GM21528 (cell line): ENCODE results near the gene FBXL13.
"Not testable (repeated sequence)": the region's sequence is repeated elsewhere in the genome, so short reads cannot be mapped to it uniquely, and the experiment has no call there.

ENCODE experiments used
- ATAC-seq: cut with Tn5 transposase; IDR thresholded peaks from one replicate; pipeline ENCODE4 v1.9.1; 2021; ENCODE audit warnings: mild to moderate bottlenecking, moderate library complexity; ENCODE audit not compliant: unreplicated experiment, low FRiP score

Gene FBXL13

DNA sequence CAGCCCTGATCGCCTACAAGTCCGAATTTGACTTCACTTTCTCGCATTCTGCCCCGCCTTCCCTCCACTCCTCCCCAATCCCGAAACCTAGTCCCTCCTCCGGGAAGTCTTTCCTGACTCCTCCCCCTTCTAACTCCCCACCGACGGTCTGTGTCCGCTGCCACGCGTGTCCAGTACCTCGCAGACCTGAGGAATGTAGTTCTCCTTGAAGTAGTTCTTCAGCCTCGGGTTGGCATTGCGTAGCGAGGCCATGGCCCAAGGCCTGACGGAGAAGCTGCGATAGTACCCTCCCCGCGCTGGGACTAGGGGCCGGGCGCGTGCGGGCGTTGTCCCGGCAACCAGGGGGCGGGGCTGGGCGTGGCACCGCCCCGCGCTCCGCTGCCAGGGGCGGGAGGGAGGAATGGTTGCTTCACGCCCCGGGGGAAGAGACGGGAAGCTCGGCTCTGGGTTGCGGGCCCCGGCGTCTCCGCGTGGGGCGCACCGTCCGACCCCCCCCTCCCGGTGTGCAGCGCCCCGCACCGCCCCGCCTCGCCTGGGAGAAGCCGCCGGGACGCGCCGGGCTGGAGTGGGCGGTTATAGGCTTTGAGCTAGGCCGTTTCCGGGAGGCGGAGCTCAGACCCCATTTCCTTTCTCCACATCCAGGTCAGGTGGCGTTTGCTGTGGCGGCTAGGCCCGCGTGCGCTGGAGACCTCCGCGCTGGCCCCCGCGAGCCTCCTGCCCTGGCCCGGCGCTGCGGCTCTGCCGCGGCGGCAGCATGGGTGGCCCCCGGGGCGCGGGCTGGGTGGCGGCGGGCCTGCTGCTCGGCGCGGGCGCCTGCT lies at the start of gene FBXL13, which contains the start of gene ARMC10:
Gene FBXL13, minus strand, starts transcription at position 278 of the 818 bp plus-strand sequence.
Gene ARMC10, plus strand, starts transcription at position 622 of the 818 bp plus-strand sequence. Its CDS starts 133 bp downstream, at position 755.
- ATAC-seq, result peak; percentile 89

DNA sequence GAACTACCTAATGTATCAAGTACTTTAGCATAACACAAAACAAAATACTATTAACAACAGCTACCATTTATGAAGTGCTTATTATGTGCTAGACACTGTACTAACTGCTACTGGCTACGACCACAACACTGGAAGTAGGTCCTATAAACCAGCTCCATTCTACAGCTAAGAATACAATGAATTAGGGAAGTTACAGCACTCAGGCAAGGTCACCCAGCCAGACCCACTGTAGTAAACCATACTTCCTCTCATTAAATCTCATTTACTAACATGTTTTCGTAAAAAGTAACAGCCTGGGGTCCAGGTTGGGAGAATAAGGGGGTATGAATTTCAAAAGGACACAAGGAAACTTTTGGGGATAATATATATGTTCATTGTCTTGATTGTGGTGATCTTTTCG lies 48.9 kb upstream of the FBXL13 start:
- no peak for ATAC-seq

- no peak for ATAC-seq
Observed at GRCh38 chr7:103121641-103122040, 47.0 kb upstream of the FBXL13 start.

DNA sequence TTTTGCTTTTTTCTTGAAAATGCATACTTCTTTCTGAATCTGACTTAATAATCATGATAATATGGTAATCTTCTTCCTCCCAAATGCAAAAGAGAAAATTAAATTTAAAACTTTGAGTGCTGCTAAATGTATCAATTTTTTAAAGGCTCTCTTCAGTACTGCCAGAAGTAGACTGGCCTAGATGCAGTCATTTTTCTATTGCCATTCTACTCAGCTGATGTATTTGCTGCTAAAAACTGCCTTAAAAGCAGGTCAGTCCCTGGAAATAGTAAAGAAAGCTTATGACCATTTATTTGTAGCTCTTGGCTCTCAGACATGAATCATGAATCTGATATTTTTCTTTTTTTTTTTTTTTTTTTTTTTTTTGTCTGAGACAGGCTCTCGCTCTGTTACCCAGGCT lies 45.8 kb upstream of the FBXL13 start:
- ATAC-seq, result no peak

GRCh38 chr7:103119791-103120291 lies 45.2 kb upstream of the FBXL13 start:
- no peak for ATAC-seq

DNA sequence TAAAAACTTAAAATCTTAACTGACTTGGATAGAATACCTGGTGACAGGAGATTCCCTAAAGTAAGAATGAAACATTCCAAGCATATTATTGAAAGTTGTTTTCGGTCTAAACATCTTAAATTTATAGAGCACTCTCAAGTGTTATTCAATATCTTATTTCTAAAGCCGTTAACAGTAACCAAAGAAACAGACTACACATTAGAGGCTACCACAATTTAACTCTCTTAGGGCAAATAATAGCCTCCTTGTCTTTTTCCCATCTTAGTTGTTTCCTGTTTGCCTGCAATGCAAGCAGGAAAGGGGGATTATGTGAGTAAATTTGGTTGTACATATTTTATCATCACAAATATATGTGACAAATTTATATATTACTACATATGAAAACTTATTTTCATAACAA lies 42.9 kb upstream of the FBXL13 start:
- ATAC-seq, result no peak

DNA sequence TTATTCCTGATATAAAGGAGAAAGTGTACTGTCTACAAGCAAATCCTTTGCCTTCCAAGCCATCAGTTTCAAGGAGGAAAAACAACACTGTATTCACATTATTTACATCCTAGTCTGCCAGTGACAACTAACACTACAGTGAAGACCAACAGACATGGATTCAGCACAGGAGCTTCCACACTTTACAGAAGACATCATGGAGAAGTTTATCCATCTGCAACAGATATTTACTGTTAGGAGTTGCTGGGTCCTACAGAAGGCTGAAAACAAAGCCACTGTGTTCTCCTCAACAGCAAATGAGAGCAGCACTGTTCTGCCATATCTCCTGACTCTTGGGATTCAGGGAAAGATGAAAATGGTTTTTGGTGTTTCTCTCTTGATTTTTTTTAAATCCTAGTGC lies 42.4 kb upstream of the FBXL13 start:
- no peak for ATAC-seq

DNA sequence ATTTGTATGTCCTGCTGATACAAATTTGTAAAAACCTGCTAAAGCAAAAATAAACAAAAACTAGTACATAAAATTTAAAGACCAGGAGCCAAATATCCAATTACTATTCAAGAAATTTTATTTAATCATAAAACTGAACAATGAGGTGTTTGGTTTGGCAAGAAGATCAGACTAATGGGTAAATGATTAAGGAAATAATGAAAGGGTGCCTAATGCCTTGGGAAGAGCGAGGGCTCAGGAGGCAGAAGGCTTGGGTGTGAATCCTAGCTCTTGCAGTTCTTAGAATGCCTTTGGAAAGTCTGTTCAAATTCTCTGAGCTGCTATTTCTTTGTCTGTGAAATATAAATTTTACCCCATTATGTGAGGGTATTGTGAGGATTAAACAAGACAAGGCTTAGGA lies 41.9 kb upstream of the FBXL13 start:
- ATAC-seq, result no peak

GRCh38 chr7:103115771-103116170 lies 41.2 kb upstream of the FBXL13 start:
- no peak for ATAC-seq

DNA sequence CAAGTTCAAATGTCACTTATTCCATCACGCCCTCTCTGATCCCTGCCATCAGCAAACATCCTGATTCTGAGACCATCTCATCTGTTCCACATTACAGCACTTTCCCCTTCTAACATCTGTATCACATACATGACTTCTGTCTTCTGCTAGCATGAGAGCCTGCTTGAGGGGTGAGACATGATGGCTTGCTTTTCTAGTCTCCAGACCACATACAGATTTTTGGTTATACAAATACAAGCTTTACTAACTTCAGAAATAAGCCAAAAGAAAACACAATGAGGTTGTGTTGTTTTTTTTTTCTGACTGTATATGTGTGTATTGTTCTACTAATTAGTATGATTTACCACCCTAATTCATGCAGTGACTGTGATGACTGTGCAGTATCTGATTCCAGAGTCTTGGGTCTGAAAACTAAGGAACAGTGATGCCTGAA lies 40.0 kb upstream of the FBXL13 start:
- ATAC-seq, result no peak

DNA sequence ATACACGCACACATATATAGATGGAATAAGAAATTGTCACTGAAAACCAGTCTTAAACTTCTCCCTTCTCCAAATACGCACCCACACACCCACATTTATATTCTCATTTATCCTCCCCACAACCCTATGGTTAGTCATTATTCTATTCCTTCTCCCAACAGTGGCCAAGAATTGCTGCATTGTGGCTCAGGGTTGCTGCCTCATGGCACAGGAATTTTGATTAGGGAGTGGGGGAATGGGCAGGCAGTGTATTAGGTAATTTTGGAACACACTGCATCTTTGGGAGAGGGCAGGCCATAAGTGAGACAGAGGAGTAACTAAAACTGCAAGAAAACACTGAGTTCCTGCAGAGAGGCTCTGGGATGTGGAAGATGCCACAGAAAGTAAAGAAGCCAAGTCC lies 38.6 kb upstream of the FBXL13 start:
- ATAC-seq, result no peak

DNA sequence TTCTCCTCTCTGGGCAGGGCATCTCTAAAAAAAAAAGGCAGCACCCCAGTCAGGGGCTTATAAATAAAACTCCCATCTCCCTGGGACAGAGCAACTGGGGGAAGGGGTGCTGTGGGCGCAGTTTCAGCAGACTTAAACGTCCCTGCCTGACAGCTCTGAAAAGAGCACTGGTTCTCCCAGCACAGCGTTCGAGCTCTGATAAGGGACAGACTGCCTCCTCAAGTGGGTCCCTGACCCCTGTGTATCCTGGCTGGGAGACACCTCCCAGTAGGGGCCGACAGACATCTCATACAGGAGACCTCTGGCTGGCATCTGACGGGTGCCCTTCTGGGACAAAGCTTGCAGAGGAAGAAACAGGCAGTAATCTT lies 32.1 kb upstream of the FBXL13 start:
- not testable (repeated sequence) for ATAC-seq

DNA sequence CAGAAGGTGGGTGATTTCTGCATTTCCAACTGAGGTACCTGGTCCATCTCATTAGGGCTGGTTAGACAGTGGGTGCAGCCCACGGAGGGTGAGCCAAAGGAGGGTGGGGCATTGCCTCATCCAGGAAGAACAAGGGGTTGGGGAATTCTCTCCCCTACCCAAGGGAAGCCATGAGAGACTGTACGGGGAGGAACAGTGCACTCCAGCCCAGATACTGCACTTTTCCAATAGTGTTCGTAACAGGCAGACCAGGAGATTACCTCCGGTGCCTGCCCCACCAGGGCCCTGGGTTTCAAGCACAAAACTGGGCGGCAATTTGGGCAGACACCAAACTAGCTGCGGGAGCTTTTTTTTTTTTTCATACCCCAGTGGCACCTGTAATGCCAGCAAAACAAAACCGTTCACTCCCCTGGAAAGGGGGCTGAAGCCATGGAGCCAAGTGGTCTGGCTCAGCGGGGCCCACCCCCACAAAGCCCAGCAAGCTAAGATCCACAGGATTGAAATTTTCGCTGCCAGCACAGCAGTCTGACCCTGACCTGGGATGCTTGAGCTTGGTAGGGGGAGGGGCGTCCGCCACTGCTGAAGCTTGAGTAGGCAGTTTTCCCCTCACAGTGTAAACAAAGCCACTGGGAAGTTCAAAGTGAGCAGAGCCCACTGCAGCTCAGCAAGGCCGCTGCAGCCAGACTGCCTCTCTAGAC lies 31.6 kb upstream of the FBXL13 start:
- ATAC-seq, result no peak

GRCh38 chr7:103101543-103101942 lies 26.9 kb upstream of the FBXL13 start:
- no peak for ATAC-seq

DNA sequence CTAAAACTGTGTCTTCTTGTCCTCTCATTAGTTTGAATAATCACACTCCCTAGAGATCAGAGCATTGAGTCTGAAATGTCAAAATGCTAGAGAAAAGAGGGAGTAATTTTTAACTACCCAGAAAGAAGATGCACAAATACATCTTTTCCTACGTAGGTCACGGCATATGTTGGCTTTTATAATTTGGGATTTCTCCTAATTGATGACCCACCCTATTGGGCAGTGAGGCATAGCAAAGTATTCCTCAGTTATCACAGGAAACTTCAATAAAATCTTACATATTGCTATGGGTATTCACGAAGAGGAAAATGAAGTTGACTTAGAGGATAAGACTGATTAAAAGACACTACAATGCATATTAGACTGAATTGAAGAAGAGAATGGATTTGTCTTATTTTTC lies 25.8 kb upstream of the FBXL13 start:
- no peak for ATAC-seq

- no peak for ATAC-seq
Observed at GRCh38 chr7:103097041-103097440, 22.4 kb upstream of the FBXL13 start.

DNA sequence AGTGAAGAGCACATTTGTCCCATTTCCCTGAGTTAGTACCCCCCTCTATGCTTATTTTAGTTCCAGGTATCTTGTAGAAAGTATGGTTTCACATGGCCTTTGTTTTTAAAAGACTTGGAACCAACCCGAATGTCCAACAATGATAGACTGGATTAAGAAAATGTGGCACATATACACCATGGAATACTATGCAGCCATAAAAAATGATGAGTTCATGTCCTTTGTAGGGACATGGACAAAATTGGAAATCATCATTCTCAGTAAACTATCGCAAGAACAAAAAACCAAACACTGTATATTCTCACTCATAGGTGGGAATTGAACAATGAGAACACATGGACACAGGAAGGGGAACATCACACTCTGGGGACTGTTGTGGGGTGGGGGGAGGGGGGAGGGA lies 21.0 kb upstream of the FBXL13 start:
- ATAC-seq, result not testable (repeated sequence)

GRCh38 chr7:103094102-103094501 lies 19.5 kb upstream of the FBXL13 start:
- no peak for ATAC-seq

DNA sequence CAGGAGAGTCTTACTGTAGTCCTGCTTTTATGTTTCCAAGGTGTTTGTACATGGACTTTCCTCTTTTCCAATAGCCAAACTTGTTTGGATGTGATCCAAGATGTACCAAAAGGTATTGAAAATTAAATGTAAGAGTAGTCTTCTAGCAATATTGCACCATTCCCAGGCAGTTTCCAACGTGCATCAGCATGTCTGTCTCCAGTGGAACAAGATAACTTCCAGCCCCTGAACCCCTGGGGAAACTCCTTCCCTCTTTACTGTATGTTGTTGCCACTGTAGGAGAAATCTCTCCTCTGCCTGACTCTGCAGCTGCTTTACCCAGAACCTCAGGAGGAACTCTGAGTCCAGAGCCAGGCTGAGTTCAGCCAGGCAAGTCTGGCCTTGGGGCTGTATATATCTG lies 18.8 kb upstream of the FBXL13 start:
- ATAC-seq, result no peak

GRCh38 chr7:103092321-103092720 lies 17.7 kb upstream of the FBXL13 start:
- not testable (repeated sequence) for ATAC-seq

DNA sequence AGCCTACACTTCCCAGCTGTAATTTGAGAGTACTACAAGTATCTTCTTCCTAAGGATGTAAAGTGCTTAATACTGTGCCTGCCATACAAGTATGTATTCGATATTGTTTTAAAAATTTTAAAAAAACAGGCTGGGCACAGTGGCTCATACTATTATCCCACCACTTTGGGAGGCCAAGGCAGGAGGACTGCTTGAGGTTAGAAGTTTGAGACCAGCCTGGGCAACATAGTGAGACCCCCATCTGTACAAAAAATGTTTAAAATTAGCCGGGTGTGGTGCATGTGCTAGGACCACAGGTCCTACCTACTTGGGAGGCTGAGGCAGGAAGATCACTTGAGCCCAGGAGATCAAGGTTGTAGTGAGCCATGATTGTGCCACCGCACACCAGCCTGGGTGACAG lies 8.6 kb upstream of the FBXL13 start:
- ATAC-seq, result no peak

DNA sequence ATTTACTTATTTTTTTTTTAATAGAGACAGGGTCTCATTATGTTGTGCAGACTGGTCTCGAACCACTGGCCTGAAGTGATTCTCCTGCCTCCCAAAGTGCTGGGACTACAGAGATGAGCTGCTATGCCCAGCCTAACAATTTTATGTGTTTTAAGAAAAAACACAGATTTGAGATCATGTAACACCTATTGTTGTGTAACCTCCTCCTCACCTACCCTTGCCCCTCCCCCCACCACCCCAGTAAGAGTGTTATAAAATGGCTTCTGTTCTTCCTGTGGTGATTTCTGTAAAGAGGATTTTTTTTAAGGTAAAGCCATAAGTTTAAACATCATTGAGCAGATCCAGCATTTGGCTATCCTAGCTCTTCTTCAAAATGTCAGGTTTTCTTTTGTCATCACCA lies 7.9 kb upstream of the FBXL13 start:
- ATAC-seq, result no peak
